ENCODE results near the gene DHRS11. TPM values are rescaled to one million over a fixed set of nuclear protein-coding genes. Genes with fewer than 3 reads are reported as not detected.

The DHRS11 gene
- total RNA-seq, 2 donors from 2014 or later, result 147 to 191 TPM

DNA sequence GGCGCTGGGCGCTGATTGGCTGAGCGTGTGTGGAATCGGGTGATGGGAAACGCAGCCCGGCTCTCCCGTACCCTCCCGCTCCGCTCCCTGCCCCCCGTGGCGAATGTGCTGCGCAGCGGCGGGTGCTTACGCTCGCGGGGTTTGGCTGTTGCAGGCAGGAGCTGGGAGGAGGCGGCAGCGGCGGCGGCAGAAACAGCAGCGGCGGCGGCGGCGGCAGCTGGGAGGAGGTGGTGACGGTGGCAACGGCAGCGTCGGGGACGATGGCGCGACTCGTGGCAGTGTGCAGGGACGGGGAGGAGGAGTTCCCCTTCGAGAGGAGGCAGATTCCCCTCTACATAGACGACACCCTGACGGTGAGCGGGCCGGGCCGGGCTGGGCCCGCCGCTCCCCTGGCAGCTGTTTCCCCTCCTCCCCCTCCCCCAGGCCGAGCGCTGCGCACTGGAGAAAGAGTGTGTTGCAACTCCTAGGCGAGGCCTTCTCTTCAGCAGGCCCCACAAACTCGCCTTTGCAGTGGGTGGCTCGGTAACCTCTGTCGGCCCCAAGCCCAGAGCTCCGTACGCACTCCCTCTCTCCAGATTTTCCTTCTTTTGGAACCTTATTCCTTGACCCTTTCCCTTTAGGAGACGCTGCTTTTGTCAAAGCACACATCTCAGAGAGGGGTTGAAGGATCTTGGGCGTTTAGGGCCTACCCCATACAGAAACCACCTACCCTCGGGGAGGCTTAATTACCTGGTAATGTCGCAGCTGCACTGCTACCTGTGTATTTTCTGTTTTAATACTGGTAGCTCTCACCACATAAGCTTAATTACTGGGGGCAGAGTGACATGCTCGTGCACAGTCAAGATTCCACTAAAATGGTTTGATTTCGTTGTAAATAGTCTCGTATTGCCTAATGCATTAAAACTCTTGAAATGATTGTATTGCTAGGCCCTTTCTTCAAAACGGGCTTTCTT, 45.9 kb upstream of the DHRS11 start:
- TF ChIP-seq, protein P1, sequence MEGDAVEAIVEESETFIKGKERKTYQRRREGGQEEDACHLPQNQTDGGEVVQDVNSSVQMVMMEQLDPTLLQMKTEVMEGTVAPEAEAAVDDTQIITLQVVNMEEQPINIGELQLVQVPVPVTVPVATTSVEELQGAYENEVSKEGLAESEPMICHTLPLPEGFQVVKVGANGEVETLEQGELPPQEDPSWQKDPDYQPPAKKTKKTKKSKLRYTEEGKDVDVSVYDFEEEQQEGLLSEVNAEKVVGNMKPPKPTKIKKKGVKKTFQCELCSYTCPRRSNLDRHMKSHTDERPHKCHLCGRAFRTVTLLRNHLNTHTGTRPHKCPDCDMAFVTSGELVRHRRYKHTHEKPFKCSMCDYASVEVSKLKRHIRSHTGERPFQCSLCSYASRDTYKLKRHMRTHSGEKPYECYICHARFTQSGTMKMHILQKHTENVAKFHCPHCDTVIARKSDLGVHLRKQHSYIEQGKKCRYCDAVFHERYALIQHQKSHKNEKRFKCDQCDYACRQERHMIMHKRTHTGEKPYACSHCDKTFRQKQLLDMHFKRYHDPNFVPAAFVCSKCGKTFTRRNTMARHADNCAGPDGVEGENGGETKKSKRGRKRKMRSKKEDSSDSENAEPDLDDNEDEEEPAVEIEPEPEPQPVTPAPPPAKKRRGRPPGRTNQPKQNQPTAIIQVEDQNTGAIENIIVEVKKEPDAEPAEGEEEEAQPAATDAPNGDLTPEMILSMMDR (IDR thresholded peaks at IDR 0.05), result no peak
- intact Hi-C loops (cut with DNase I), result loop anchor here (5.0 kb wide), 1 partner anchor 47 kb away; the partner anchor contains the start of gene DHRS11
- peak overlapping the region; percentile 95 for H3K4me3 ChIP-seq
- H3K9me3 ChIP-seq, result no peaks in the 10 kb centered on the region
- peak overlapping the region; percentile 99 for H3K27ac ChIP-seq
- H3K36me3 ChIP-seq, result no peaks in the 10 kb centered on the region
- H3K27me3 ChIP-seq, result no peaks in the 10 kb centered on the region
- peak overlapping the region; percentile 91 to 100 for H3K9ac ChIP-seq (ENCODE audit: low read depth in 2 of 2, low read length in 2 of 2)
- peak; percentile 97 for DNase-seq
- peaks cover 18% of the 10 kb centered on the region for H3K4me1 ChIP-seq

DNA sequence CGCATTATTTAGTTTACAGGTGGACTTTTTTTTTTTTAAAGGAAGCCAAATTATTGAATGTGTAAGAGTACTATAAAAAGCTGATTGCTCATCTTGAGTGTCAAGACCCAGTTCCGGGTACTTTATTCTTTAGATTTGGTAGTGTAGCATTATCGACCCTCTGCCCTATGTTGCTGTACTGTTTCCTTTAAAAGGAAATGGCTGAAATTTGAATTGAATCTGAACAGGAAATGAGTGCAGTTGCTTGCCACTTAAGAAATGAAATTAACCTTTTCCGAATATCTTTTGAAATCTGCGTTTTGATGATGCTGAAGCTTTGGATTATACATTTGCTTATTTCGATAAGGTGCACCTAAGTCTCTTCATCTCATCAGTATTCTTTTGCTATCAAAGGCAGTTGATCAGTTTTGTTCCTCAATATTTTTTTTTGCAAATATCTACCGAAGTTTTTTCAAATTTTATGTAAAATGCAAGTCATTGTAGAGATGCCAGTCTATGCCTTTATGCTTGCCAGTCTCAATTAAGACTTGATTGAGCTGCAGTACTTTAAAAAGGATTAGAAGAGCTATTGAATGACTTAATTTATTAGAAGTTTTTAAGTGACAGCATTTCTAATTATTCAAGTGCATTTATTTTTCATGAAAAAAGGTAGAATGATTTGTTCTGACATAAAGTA, 45.1 kb upstream of the DHRS11 start:
- H3K27me3 ChIP-seq, result no peaks in the 10 kb centered on the region
- H3K36me3 ChIP-seq, result no peaks in the 10 kb centered on the region
- H3K4me3 ChIP-seq, result peak overlapping the region; percentile 95
- peaks cover 23% of the 10 kb centered on the region for H3K4me1 ChIP-seq
- no peaks in the 10 kb centered on the region for H3K9me3 ChIP-seq
- H3K9ac ChIP-seq (ENCODE audit: low read depth in 2 of 2, low read length in 2 of 2), result peak overlapping the region; percentile 91 to 100
- no peak for DNase-seq
- intact Hi-C loops (cut with DNase I), result loop anchor here (5.0 kb wide), 1 partner anchor 46 kb away; the partner anchor contains the start of gene DHRS11
- TF ChIP-seq, protein P1 (IDR thresholded peaks at IDR 0.05), result no peak
- H3K27ac ChIP-seq, result peak overlapping the region; percentile 99

DNA sequence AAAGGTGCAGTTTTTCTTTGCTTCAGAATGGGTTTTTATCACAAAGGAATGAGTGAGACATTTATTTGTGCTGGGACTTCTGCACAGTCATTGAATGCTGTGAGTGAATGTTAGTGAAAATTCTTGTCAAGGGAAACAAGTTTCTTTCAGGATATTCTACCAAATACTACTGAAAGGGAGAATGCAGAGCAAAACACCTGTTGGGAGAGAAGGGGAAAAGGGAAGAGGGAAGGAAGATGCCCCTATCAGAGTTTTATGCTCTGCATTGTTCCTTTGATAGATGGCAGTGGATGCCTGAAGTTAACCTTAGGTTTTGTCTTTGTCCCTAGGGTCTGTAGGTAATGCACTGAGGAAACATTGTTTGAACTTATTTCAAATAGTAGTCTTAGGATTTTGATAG, 43.9 kb upstream of the DHRS11 start:
- DNase-seq, result no peak
- intact Hi-C loops (cut with DNase I), result loop anchor here (5.0 kb wide), 1 partner anchor 45 kb away; the partner anchor contains the start of gene DHRS11
- H3K4me3 ChIP-seq, result no peak overlapping the region
- no peaks in the 10 kb centered on the region for H3K27me3 ChIP-seq
- no peak overlapping the region for H3K27ac ChIP-seq
- H3K36me3 ChIP-seq, result no peaks in the 10 kb centered on the region
- peaks cover 23% of the 10 kb centered on the region for H3K4me1 ChIP-seq
- H3K9me3 ChIP-seq, result no peaks in the 10 kb centered on the region
- TF ChIP-seq, protein P1 (IDR thresholded peaks at IDR 0.05), result no peak
- H3K9ac ChIP-seq (ENCODE audit: low read depth in 2 of 2, low read length in 2 of 2), result peak overlapping the region in 1 of 2 donors; percentile 54

DNA sequence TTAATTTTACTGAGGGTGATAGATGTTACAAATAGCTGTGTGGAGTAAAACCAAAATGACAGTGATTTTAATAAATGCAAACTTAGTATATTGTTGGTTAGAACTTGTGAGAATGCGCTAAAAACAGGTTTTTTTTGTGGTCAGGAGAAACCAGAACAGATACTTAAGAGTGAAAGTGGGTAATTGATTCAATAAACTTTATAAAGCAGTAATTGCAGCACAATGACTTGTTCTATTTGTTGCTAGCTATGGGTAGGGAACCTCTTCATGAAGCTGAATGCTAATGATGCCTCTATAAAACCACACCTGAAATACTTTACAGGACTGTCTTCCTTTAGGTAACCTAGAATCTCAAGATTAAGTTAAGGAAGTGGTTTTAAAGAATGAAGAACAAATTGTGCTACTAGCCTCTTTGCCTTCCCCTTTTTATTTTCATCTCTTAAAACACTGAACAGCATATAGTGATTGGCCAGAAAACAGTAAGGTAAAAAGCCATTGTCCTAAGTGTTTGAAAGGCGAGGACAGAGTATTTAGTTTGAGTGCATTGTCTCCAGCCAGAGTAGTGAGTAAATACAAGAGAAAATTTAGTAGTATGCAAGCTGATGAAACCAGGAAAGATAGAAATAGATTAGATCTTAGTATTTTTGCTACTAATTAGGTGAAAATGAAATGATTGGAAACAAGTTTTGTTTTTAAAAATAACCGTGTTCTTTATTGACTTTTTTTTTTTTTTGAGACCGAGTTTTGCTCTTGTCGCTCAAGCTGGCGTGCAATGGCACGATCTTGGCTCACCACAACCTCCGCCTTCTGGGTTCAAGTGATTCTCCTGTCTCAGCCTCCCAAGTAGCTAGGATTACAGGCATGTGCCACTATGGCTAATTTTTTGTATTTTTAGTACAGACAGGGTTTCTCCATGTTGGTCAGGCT, 40.9 kb upstream of the DHRS11 start:
- Histone ChIP-seq H3K27me3 (no peaks in the 10 kb centered on the region), H3K36me3 (no peaks in the 10 kb centered on the region), H3K9me3 (no peaks in the 10 kb centered on the region), H3K4me1 (peaks cover 23% of the 10 kb centered on the region), H3K27ac (peak overlapping the region; percentile 2), H3K4me3 (no peak overlapping the region), H3K9ac (ENCODE audit: low read depth in 2 of 2, low read length in 2 of 2) (no peak overlapping the region)
- TF ChIP-seq, protein P1 (IDR thresholded peaks at IDR 0.05), result no peak
- DNase-seq, result no peak
- intact Hi-C loops (cut with DNase I), result no loop called here
